ENCODE measurements around the gene GPR161. TPM values are rescaled to one million over a fixed set of nuclear protein-coding genes. Genes with fewer than 3 reads are reported as not detected.

The GPR161 gene
- total and polyA plus RNA-seq, 9 of the 15 experiments (the other 6 are each of a cell fraction or from before 2014, with no cell fraction given): 0.15 to 2.4 (median 0.76) TPM

- TF ChIP-seq CTCFL (IDR thresholded peaks at IDR 0.05; ENCODE audit: borderline replicate concordance, insufficient read depth, low read depth, low read length, poor library complexity, severe bottlenecking) (no peak), EP300 (IDR thresholded peaks at IDR 0.05; ENCODE audit: low read length) (no peak), CEBPG (CRISPR knock-in tag; IDR thresholded peaks at IDR 0.05) (no peak), CEBPG (tag; conservative IDR thresholded peaks at IDR 0.05 in 1 of 2, IDR thresholded peaks at IDR 0.05 in 1 of 2) (no peak), FOS (IDR thresholded peaks at IDR 0.05; ENCODE audit: extremely low read depth, insufficient read length) (no peak), ZBTB1 (CRISPR knock-in tag; IDR thresholded peaks at IDR 0.05; ENCODE audit: borderline replicate concordance, low read depth) (0 out of 2 replicates have a peak, but pooled peaks have one; percentile 78), NR4A1 (CRISPR knock-in tag; IDR thresholded peaks at IDR 0.05) (no peak), NR4A1 (tag; IDR thresholded peaks at IDR 0.05) (no peak), SMARCA4 (IDR thresholded peaks at IDR 0.05) (peak; percentile 16; the same call in 1 of the 2 replicates), DPF2 (IDR thresholded peaks at IDR 0.05) (peak; percentile 12; the same call in 1 of the 2 replicates), YBX1 (IDR thresholded peaks at IDR 0.05) (no peak), NFXL1 (CRISPR knock-in tag; IDR thresholded peaks at IDR 0.05) (no peak), PTTG1 (tag; IDR thresholded peaks at IDR 0.05; ENCODE audit: low read depth) (no peak), SMARCE1 (IDR thresholded peaks at IDR 0.05) (0 out of 2 replicates have a peak, but pooled peaks have one; percentile 26), REST (IDR thresholded peaks at IDR 0.05; ENCODE audit: borderline replicate concordance) (no peak), REST (CRISPR knock-in tag; IDR thresholded peaks at IDR 0.05; ENCODE audit: low read depth) (no peak), YY1 (IDR thresholded peaks at IDR 0.05; ENCODE audit: borderline replicate concordance in 1 of 3, control insufficient read depth in 1 of 3, extremely low read depth in 1 of 3, insufficient read depth in 3 of 3, insufficient read length in 1 of 3, insufficient replicate concordance in 2 of 3, low read depth in 1 of 3, low read length in 2 of 3) (peak in 1 of 3 experiments; percentile 75), ZNF696 (CRISPR knock-in tag; conservative IDR thresholded peaks at IDR 0.05) (no peak), NBN (IDR thresholded peaks at IDR 0.05; ENCODE audit: low read depth) (no peak)
Measured at GRCh38 chr1:168179438-168180147, 42.9 kb upstream of the GPR161 start (continued).

All from K562 (cell line).